WTC11 (cell line): Measurements from ENCODE around the gene EIF2B5.

Experiments used
- ATF3 ChIP-seq: sonication (generic); formaldehyde crosslinking; conservative IDR thresholded peaks from 2 replicates; pipeline ENCODE4 v1.8.1; 2022; ENCODE audit warnings: mild to moderate bottlenecking, missing genetic modification reagents
- CTCF ChIP-seq: fragments of 200-600 bp; IDR thresholded peaks from 2 replicates; pipeline ENCODE4 v1.8.0; 2022; ENCODE audit warnings: antibody characterized with exemption
- E2F1 ChIP-seq: sonication (generic); formaldehyde crosslinking; IDR thresholded peaks from 2 replicates; pipeline ENCODE4 v1.8.0; 2022; ENCODE audit warnings: mild to moderate bottlenecking, missing genetic modification reagents
- ERG ChIP-seq: fragments of 250-450 bp; sonication (Bioruptor Pico); IDR thresholded peaks from 2 replicates; pipeline ENCODE4 v1.8.0; 2021; ENCODE audit warnings: mild to moderate bottlenecking
- GABPB1 ChIP-seq: sonication (generic); formaldehyde crosslinking; IDR thresholded peaks from 2 replicates; pipeline ENCODE4 v1.8.1; 2023; ENCODE audit warnings: mild to moderate bottlenecking, missing genetic modification reagents
- HMGXB4 ChIP-seq: sonication (generic); formaldehyde crosslinking; IDR thresholded peaks from 2 replicates; pipeline ENCODE4 v1.8.1; 2023; ENCODE audit warnings: mild to moderate bottlenecking, moderate library complexity, missing genetic modification reagents
- MLX ChIP-seq: sonication (generic); formaldehyde crosslinking; IDR thresholded peaks from 2 replicates; pipeline ENCODE4 v1.8.1; 2023; ENCODE audit warnings: mild to moderate bottlenecking, missing genetic modification reagents, moderate library complexity
- MXD4 ChIP-seq: fragments of 250-450 bp; sonication (Bioruptor Pico); IDR thresholded peaks from 2 replicates; pipeline ENCODE4 v1.8.0; 2021; ENCODE audit warnings: mild to moderate bottlenecking, moderate library complexity, borderline replicate concordance
- NR2C2 ChIP-seq: sonication (generic); formaldehyde crosslinking; IDR thresholded peaks from 2 replicates; pipeline ENCODE4 v1.8.0; 2022; ENCODE audit warnings: mild to moderate bottlenecking, missing genetic modification reagents
- NR3C1 ChIP-seq: sonication (generic); formaldehyde crosslinking; conservative IDR thresholded peaks from 2 replicates; pipeline ENCODE4 v1.8.1; 2023; ENCODE audit warnings: low read depth, mild to moderate bottlenecking, missing genetic modification reagents
- SMAD3 ChIP-seq: sonication (generic); formaldehyde crosslinking; IDR thresholded peaks from 2 replicates; pipeline ENCODE4 v1.8.0; 2022; ENCODE audit warnings: missing genetic modification reagents, mild to moderate bottlenecking, borderline replicate concordance
- ZNF423 ChIP-seq: fragments of 250-450 bp; sonication (Bioruptor Pico); IDR thresholded peaks from 2 replicates; pipeline ENCODE4 v2.1.2; 2022; ENCODE audit warnings: mild to moderate bottlenecking, moderate library complexity

GRCh38 chr3:184183679-184184078, 48.5 kb downstream of the EIF2B5 start:
- TF ChIP-seq ERG (CRISPR knock-in tag), result no peak
- no peak for TF ChIP-seq SMAD3 (CRISPR knock-in tag)
- no peak for TF ChIP-seq ATF3 (CRISPR knock-in tag)
- no peak for TF ChIP-seq GABPB1 (CRISPR knock-in tag)
- no peak for TF ChIP-seq MXD4
- no peak for TF ChIP-seq CTCF
- no peak for TF ChIP-seq NR3C1 (CRISPR knock-in tag)
- TF ChIP-seq HMGXB4, result no peak
- no peak for TF ChIP-seq ZNF423
- no peak for TF ChIP-seq E2F1
- TF ChIP-seq NR2C2 (CRISPR knock-in tag), result no peak
- TF ChIP-seq MLX, result no peak
